ENCODE data around the gene MTFR2. TPM values are rescaled to one million over a fixed set of nuclear protein-coding genes. Genes with fewer than 3 reads are reported as not detected.

MTFR2 gene
- total and polyA plus RNA-seq, 2 of the 13 experiments (the other 11 are each of a cell fraction or from before 2014, with no cell fraction given), result 6.7 to 10.7 TPM

- 0 out of 2 replicates have a peak, but pooled peaks have one; percentile 15 for TF ChIP-seq ZNF737 (CRISPR knock-in tag; IDR thresholded peaks at IDR 0.05; ENCODE audit: borderline replicate concordance)
- TF ChIP-seq, protein P1, sequence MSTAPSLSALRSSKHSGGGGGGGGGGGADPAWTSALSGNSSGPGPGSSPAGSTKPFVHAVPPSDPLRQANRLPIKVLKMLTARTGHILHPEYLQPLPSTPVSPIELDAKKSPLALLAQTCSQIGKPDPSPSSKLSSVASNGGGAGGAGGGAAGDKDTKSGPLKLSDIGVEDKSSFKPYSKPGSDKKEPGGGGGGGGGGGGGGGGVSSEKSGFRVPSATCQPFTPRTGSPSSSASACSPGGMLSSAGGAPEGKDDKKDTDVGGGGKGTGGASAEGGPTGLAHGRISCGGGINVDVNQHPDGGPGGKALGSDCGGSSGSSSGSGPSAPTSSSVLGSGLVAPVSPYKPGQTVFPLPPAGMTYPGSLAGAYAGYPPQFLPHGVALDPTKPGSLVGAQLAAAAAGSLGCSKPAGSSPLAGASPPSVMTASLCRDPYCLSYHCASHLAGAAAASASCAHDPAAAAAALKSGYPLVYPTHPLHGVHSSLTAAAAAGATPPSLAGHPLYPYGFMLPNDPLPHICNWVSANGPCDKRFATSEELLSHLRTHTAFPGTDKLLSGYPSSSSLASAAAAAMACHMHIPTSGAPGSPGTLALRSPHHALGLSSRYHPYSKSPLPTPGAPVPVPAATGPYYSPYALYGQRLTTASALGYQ (CRISPR knock-in tag; IDR thresholded peaks at IDR 0.05), result 0 out of 2 replicates have a peak, but pooled peaks have one; percentile 31
- TF ChIP-seq FOXC1 (CRISPR knock-in tag; IDR thresholded peaks at IDR 0.05; ENCODE audit: borderline replicate concordance), result 0 out of 2 replicates have a peak, but pooled peaks have one; percentile 30
- TF ChIP-seq ZC3H4 (CRISPR knock-in tag; IDR thresholded peaks at IDR 0.05; ENCODE audit: borderline replicate concordance), result peak; percentile 74; the same call in 1 of the 2 replicates
- 0 out of 2 replicates have a peak, but pooled peaks have one; percentile 43 for TF ChIP-seq MLLT10 (CRISPR knock-in tag; IDR thresholded peaks at IDR 0.05)
- TF ChIP-seq, protein P2, sequence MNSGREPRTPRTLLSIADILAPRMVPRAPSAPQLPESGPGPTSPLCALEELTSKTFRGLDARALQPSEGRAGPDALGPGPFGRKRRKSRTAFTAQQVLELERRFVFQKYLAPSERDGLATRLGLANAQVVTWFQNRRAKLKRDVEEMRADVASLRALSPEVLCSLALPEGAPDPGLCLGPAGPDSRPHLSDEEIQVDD (CRISPR knock-in tag; IDR thresholded peaks at IDR 0.05; ENCODE audit: borderline replicate concordance), result 0 out of 2 replicates have a peak, but pooled peaks have one; percentile 40
- peak; percentile 16; the same call in 1 of the 2 replicates for TF ChIP-seq SAP130 (CRISPR knock-in tag; IDR thresholded peaks at IDR 0.05; ENCODE audit: low read depth)
- no peak for TF ChIP-seq ZXDC (CRISPR knock-in tag; IDR thresholded peaks at IDR 0.05)
- 0 out of 2 replicates have a peak, but pooled peaks have one; percentile 2 for TF ChIP-seq TMF1 (CRISPR knock-in tag; IDR thresholded peaks at IDR 0.05; ENCODE audit: low read depth)
- TF ChIP-seq ZFP82 (CRISPR knock-in tag; IDR thresholded peaks at IDR 0.05; ENCODE audit: borderline replicate concordance), result 0 out of 2 replicates have a peak, but pooled peaks have one; percentile 22
- 0 out of 2 replicates have a peak, but pooled peaks have one; percentile 33 for TF ChIP-seq SAFB2 (CRISPR knock-in tag; IDR thresholded peaks at IDR 0.05; ENCODE audit: borderline replicate concordance, low read depth)
- TF ChIP-seq RFXANK (CRISPR knock-in tag; IDR thresholded peaks at IDR 0.05), result 0 out of 2 replicates have a peak, but pooled peaks have one; percentile 3
- TF ChIP-seq ZSCAN20 (CRISPR knock-in tag; IDR thresholded peaks at IDR 0.05; ENCODE audit: borderline replicate concordance), result peak; percentile 51; the same call in 1 of the 2 replicates
Observed at GRCh38 chr6:136290410-136291010, 40.4 kb upstream of the MTFR2 start (continued).

Measured in HepG2 (cell line).